SK-N-SH (cell line): ENCODE measurements around the gene KLC4.

Source experiments
- CTCF ChIP-seq: fragments of 200-600 bp; sonication (generic); IDR thresholded peaks from 2 replicates; pipeline ENCODE4 v1.6.1; 2017; ENCODE audit warnings: antibody characterized with exemption, mild to moderate bottlenecking, moderate library complexity
- EP300 ChIP-seq, 2 experiments: IDR thresholded peaks; 2 replicates each; pipeline versions ENCODE4 v1.4.0 to v1.6.1; 2012; ENCODE audit warnings: borderline replicate concordance in 1 of 2, low read depth in 1 of 2, low read length in 1 of 2
- PBX3 ChIP-seq: IDR thresholded peaks from 2 replicates; pipeline ENCODE4; 2012
- POLR2AphosphoS5 ChIP-seq: IDR thresholded peaks from 2 replicates; pipeline ENCODE4 v1.6.1; 2012; ENCODE audit warnings: low read depth, low read length
- RAD21 ChIP-seq: IDR thresholded peaks from 2 replicates; pipeline ENCODE4 v1.6.1; 2012; ENCODE audit warnings: mild to moderate bottlenecking, low read length
- RFX5 ChIP-seq: IDR thresholded peaks from 2 replicates; pipeline ENCODE4 v1.6.1; 2012; ENCODE audit warnings: mild to moderate bottlenecking, improper control_type of control experiment, low read length
- SMC3 ChIP-seq: IDR thresholded peaks from 2 replicates; pipeline ENCODE4 v1.6.1; 2012; ENCODE audit warnings: low read depth, low read length, improper control_type of control experiment
- TCF12 ChIP-seq: IDR thresholded peaks from 2 replicates; pipeline ENCODE4 v1.4.0; 2012
- TEAD4 ChIP-seq: IDR thresholded peaks from 2 replicates; pipeline ENCODE4 v1.4.0; 2012; ENCODE audit warnings: mild to moderate bottlenecking, borderline replicate concordance; ENCODE audit not compliant: insufficient read depth

- TF ChIP-seq PBX3: no peak
- TF ChIP-seq CTCF: no peak
- TF ChIP-seq POLR2AphosphoS5: no peak
- TF ChIP-seq RFX5: no peak
- TF ChIP-seq TEAD4: no peak
- TF ChIP-seq TCF12: no peak
- no peak for TF ChIP-seq RAD21
- no peak for TF ChIP-seq EP300 (IDR thresholded peaks at IDR 0.05; ENCODE audit: borderline replicate concordance in 1 of 2, low read depth in 1 of 2, low read length in 1 of 2)
- TF ChIP-seq SMC3: no peak
These were observed 47.1 kb upstream of the KLC4 start for GRCh38 chr6:43012364-43012763.
